HCT116 (cell line): Measurements from ENCODE around the gene MTHFD1L.

Source experiments
- CTCF ChIP-seq, 3 experiments: fragments of 200-600 bp in 1 of 3; sonication (generic) in 1 of 3; IDR thresholded peaks in 2 of 3; conservative IDR thresholded peaks in 1 of 3; 2 replicates each; pipeline ENCODE4 v1.5.1; 2012 to 2017; ENCODE audit warnings: low read depth in 2 of 3, low read length in 2 of 3, antibody characterized with exemption in 1 of 3, borderline replicate concordance in 1 of 3, control low read depth in 1 of 3, mild to moderate bottlenecking in 1 of 3, mixed read lengths in 1 of 3, mixed run types in 1 of 3, moderate library complexity in 1 of 3; ENCODE audit not compliant: insufficient read depth in 1 of 3
- EZH2 ChIP-seq: fragments of 200-600 bp; sonication (generic); IDR thresholded peaks from 2 replicates; pipeline ENCODE4 v1.6.1; 2017; ENCODE audit warnings: antibody characterized with exemption, mixed run types
- EZH2phosphoT487 ChIP-seq: fragments of 200-600 bp; IDR thresholded peaks from 2 replicates; pipeline ENCODE4 v1.6.1; 2018; ENCODE audit warnings: antibody characterized with exemption, borderline replicate concordance
- POLR2A ChIP-seq: IDR thresholded peaks from 2 replicates; pipeline ENCODE4 v1.7.0; 2011; ENCODE audit warnings: borderline replicate concordance; ENCODE audit not compliant: insufficient read depth, insufficient read length; ENCODE audit errors: extremely low read depth
- POLR2AphosphoS5 ChIP-seq: IDR thresholded peaks from 2 replicates; pipeline ENCODE4 v1.6.1; 2011; ENCODE audit warnings: mild to moderate bottlenecking, low read depth, low read length, moderate library complexity
- SIN3A ChIP-seq: IDR thresholded peaks from 2 replicates; pipeline ENCODE4 v1.6.1; 2012; ENCODE audit warnings: low read depth
- SP1 ChIP-seq: IDR thresholded peaks from 2 replicates; pipeline ENCODE4 v1.6.1; 2012; ENCODE audit warnings: low read depth
- YY1 ChIP-seq: IDR thresholded peaks from 2 replicates; pipeline ENCODE4 v1.6.1; 2011; ENCODE audit warnings: low read length, low read depth, moderate library complexity, mild to moderate bottlenecking; ENCODE audit not compliant: insufficient replicate concordance; ENCODE audit errors: extremely low read depth

GRCh38 chr6:150877928-150878327, 12.4 kb downstream of the MTHFD1L start:
- TF ChIP-seq CTCF (IDR thresholded peaks at IDR 0.05 in 2 of 3, conservative IDR thresholded peaks at IDR 0.05 in 1 of 3; ENCODE audit: borderline replicate concordance in 1 of 3, insufficient read depth in 1 of 3, low read depth in 2 of 3, low read length in 2 of 3) = no peak
- no peak for TF ChIP-seq SP1
- TF ChIP-seq POLR2AphosphoS5 = no peak
- no peak for TF ChIP-seq YY1
- TF ChIP-seq POLR2A = no peak
- no peak for TF ChIP-seq EZH2phosphoT487
- no peak for TF ChIP-seq SIN3A
- TF ChIP-seq EZH2 = no peak
